ENCODE results near the gene SEC14L1.

GRCh38 chr17:77145612-77146245 lies 5.0 kb downstream of the SEC14L1 start:
- TF ChIP-seq POLR2A (IDR thresholded peaks at IDR 0.05; ENCODE audit: low read length) (no peak), GATA1 (IDR thresholded peaks at IDR 0.05; ENCODE audit: low read depth, low read length) (no peak)

Measured in erythroblast (primary cell).